ENCODE data around the gene MYMX. TPM values are rescaled to one million over a fixed set of nuclear protein-coding genes. Genes with fewer than 3 reads are reported as not detected.

Gene MYMX
- total and polyA plus RNA-seq, 2 of the 13 experiments (the other 11 are each of a cell fraction or from before 2014, with no cell fraction given) = not detected

- peak; percentile 84; the same call in 1 of the 2 replicates for TF ChIP-seq ZNF318 (CRISPR knock-in tag; IDR thresholded peaks at IDR 0.05)
- no peak for TF ChIP-seq ZNF468 (CRISPR knock-in tag; IDR thresholded peaks at IDR 0.05)
- no peak for TF ChIP-seq HDAC6 (IDR thresholded peaks at IDR 0.05; ENCODE audit: low read depth, low read length)
- TF ChIP-seq ATF4 (CRISPR knock-in tag; IDR thresholded peaks at IDR 0.05) = peak in 1 of 2 experiments; percentile 86; a peak in 2 of 4 replicates
- no peak; the same call in 1 of the 2 replicates for TF ChIP-seq ZNF552 (CRISPR knock-in tag; IDR thresholded peaks at IDR 0.05; ENCODE audit: borderline replicate concordance)
- no peak for TF ChIP-seq ZNF879 (CRISPR knock-in tag; IDR thresholded peaks at IDR 0.05)
- peak; percentile 90 for TF ChIP-seq ZGPAT (CRISPR knock-in tag; IDR thresholded peaks at IDR 0.05)
- peak; percentile 52; the same call in 1 of the 2 replicates for TF ChIP-seq ISL2 (CRISPR knock-in tag; IDR thresholded peaks at IDR 0.05)
- TF ChIP-seq ZNF335 (CRISPR knock-in tag; IDR thresholded peaks at IDR 0.05) = peak; percentile 58; the same call in 1 of the 2 replicates
- TF ChIP-seq ZXDC (CRISPR knock-in tag; IDR thresholded peaks at IDR 0.05) = no peak
- TF ChIP-seq CREBL2 (CRISPR knock-in tag; IDR thresholded peaks at IDR 0.05; ENCODE audit: borderline replicate concordance) = peak; percentile 85; the same call in 1 of the 2 replicates
- no peak for TF ChIP-seq ZNF101 (CRISPR knock-in tag; IDR thresholded peaks at IDR 0.05; ENCODE audit: borderline replicate concordance, low read depth)
Observed at GRCh38 chr6:44237813-44238433, 21.2 kb downstream of the MYMX start (continued).
